Measurements from ENCODE around the gene RANGAP1.

DNA sequence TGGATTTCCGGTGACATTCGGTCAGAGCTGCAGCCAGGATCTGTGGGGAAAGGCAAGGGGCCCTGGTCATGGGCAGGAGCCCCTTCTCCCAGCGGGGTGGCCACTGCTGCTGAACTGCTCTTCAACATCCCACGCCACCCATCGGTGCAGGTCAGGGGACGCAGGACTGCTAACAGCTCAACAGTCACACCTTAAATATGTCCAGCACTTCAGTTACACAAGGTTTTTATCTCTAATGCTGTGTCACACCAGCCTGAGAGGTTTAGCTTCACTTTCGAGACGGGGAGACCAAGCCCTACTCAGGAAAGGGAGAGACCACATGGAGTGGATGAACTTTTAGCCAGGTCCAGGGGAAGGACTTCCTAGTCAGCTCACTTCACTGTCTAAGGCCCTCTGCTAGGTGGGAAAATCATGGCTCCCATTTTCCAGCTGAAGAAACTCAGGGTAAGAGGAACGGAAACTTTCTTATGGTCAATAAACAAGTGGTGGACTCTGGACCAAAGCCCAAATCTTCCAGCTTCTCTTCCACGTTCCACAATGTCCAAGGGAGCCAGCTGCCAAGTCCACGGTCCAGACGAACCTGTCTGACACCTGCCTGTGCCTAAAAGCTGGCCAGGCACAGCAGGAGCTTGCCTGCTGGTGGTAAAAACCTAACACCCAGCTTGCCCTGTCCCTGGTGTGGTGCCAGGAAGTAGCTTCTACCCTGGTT is 24.3 kb downstream of the RANGAP1 start:
- TF ChIP-seq, protein P1, sequence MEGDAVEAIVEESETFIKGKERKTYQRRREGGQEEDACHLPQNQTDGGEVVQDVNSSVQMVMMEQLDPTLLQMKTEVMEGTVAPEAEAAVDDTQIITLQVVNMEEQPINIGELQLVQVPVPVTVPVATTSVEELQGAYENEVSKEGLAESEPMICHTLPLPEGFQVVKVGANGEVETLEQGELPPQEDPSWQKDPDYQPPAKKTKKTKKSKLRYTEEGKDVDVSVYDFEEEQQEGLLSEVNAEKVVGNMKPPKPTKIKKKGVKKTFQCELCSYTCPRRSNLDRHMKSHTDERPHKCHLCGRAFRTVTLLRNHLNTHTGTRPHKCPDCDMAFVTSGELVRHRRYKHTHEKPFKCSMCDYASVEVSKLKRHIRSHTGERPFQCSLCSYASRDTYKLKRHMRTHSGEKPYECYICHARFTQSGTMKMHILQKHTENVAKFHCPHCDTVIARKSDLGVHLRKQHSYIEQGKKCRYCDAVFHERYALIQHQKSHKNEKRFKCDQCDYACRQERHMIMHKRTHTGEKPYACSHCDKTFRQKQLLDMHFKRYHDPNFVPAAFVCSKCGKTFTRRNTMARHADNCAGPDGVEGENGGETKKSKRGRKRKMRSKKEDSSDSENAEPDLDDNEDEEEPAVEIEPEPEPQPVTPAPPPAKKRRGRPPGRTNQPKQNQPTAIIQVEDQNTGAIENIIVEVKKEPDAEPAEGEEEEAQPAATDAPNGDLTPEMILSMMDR (IDR thresholded peaks at IDR 0.05 in 4 of 5, conservative IDR thresholded peaks at IDR 0.05 in 1 of 5), result no peak
- TF ChIP-seq POLR2A (IDR thresholded peaks at IDR 0.05), result no peak

Data from gastrocnemius medialis (tissue), 4 donors.